ENCODE data around the gene C1QTNF8. TPM values are rescaled to one million over a fixed set of nuclear protein-coding genes. Genes with fewer than 3 reads are reported as not detected.

The C1QTNF8 gene
- total RNA-seq, 2 donors from 2014 or later, result 0.34 TPM; not detected in 1

- H3K27me3 ChIP-seq (replicated peaks; ENCODE audit: insufficient read depth), result peaks cover 6% of the 10 kb centered on the region
- 18% methylated on average over 20 of the region's 61 CpGs for WGBS
- H3K4me3 ChIP-seq, result no peak overlapping the region
- no peak overlapping the region for H3K27ac ChIP-seq
- H3K36me3 ChIP-seq, result no peaks in the 10 kb centered on the region
- H3K9me3 ChIP-seq, result no peaks in the 10 kb centered on the region
- DNase-seq (ENCODE audit: low spot score), result peak; percentile 32
- H3K4me1 ChIP-seq (replicated peaks), result no peaks in the 10 kb centered on the region
- intact Hi-C loops (cut with DNase I), result no loop called here
- TF ChIP-seq CTCF (IDR thresholded peaks at IDR 0.05) (peak; percentile 76 to 89 (median 80)), POLR2AphosphoS5 (IDR thresholded peaks at IDR 0.05) (no peak), POLR2A (IDR thresholded peaks at IDR 0.05) (no peak)
These were observed 7.0 kb upstream of the C1QTNF8 start for GRCh38 chr16:1102921-1103635.

- Histone ChIP-seq H3K9me3 (no peaks in the 10 kb centered on the region), H3K27me3 (replicated peaks; ENCODE audit: insufficient read depth) (peaks cover 6% of the 10 kb centered on the region), H3K4me1 (replicated peaks) (no peaks in the 10 kb centered on the region), H3K36me3 (no peaks in the 10 kb centered on the region), H3K27ac (no peak overlapping the region), H3K4me3 (no peak overlapping the region)
- DNase-seq (ENCODE audit: low spot score), result no peak
- intact Hi-C loops (cut with DNase I), result no loop called here
- TF ChIP-seq POLR2AphosphoS5 (IDR thresholded peaks at IDR 0.05), result no peak
- no peak for TF ChIP-seq CTCF (IDR thresholded peaks at IDR 0.05)
- TF ChIP-seq POLR2A (IDR thresholded peaks at IDR 0.05), result no peak
- WGBS, result 47% methylated on average over 25 of the region's 26 CpGs
These were observed 6.3 kb upstream of the C1QTNF8 start for GRCh38 chr16:1102333-1102700.

GRCh38 chr16:1101573-1102332, 5.7 kb upstream of the C1QTNF8 start:
- peaks cover 6% of the 10 kb centered on the region for H3K27me3 ChIP-seq (replicated peaks; ENCODE audit: insufficient read depth)
- 71% methylated on average over 25 of the region's 25 CpGs for WGBS
- no peak for DNase-seq (ENCODE audit: low spot score)
- intact Hi-C loops (cut with DNase I), result loop anchor here (2.0 kb wide), 1 partner anchor 285 kb away; no protein-coding TSS in a partner anchor
- TF ChIP-seq POLR2AphosphoS5 (IDR thresholded peaks at IDR 0.05) (no peak), POLR2A (IDR thresholded peaks at IDR 0.05) (no peak), CTCF (IDR thresholded peaks at IDR 0.05) (no peak)
- no peak overlapping the region for H3K27ac ChIP-seq
- no peaks in the 10 kb centered on the region for H3K36me3 ChIP-seq
- no peak overlapping the region for H3K4me3 ChIP-seq
- H3K4me1 ChIP-seq (replicated peaks), result no peaks in the 10 kb centered on the region
- H3K9me3 ChIP-seq, result no peaks in the 10 kb centered on the region

GRCh38 chr16:1101133-1101532, 5.1 kb upstream of the C1QTNF8 start:
- Histone ChIP-seq H3K4me1 (replicated peaks) (no peaks in the 10 kb centered on the region), H3K4me3 (no peak overlapping the region), H3K9me3 (no peaks in the 10 kb centered on the region), H3K36me3 (no peaks in the 10 kb centered on the region), H3K27me3 (replicated peaks; ENCODE audit: insufficient read depth) (peaks cover 6% of the 10 kb centered on the region), H3K27ac (no peak overlapping the region)
- DNase-seq (ENCODE audit: low spot score), result no peak
- intact Hi-C loops (cut with DNase I), result loop anchor here (2.0 kb wide), 1 partner anchor 284 kb away; no protein-coding TSS in a partner anchor
- 43% methylated on average over 25 of the region's 25 CpGs for WGBS
- TF ChIP-seq POLR2A (IDR thresholded peaks at IDR 0.05) (no peak), POLR2AphosphoS5 (IDR thresholded peaks at IDR 0.05) (no peak), CTCF (IDR thresholded peaks at IDR 0.05) (no peak)

All from prostate gland (tissue), 2 donors.